ENCODE results near the gene TCF4.

GRCh38 chr18:55326134-55326533 is 261.9 kb downstream of the TCF4 start:
- TF ChIP-seq CTCF (conservative IDR thresholded peaks at IDR 0.05; ENCODE audit: low read length): no peak
- no peak for TF ChIP-seq EZH2phosphoT487 (IDR thresholded peaks at IDR 0.05; ENCODE audit: borderline replicate concordance)

Measured in Loucy (cell line).